Testis (tissue), 2 donors: ENCODE measurements around the gene GLG1.

Source experiments
- CTCF ChIP-seq, 3 experiments: fragments of 450-650 bp in 2 of 3; fragments of 200-600 bp in 1 of 3; sonication (generic) in 1 of 3; IDR thresholded peaks; one replicate each; pipeline ENCODE4 v1.5.1; 2016 to 2019; ENCODE audit warnings: antibody characterized with exemption in 3 of 3, mild to moderate bottlenecking in 2 of 3, moderate library complexity in 1 of 3
- POLR2A ChIP-seq: fragments of 450-650 bp; IDR thresholded peaks from one replicate; pipeline ENCODE4 v1.6.1; 2017; ENCODE audit warnings: antibody characterized with exemption, mild to moderate bottlenecking, moderate library complexity

- TF ChIP-seq CTCF (IDR thresholded peaks at IDR 0.05) (no peak), POLR2A (no peak)
Observed at GRCh38 chr16:74450967-74451760, 155.8 kb downstream of the GLG1 start.
